ENCODE data around the gene CD59.

GRCh38 chr11:33703234-33703633 lies 33.0 kb downstream of the CD59 start:
- TF ChIP-seq AFF4 (CRISPR knock-in tag; IDR thresholded peaks at IDR 0.05) (no peak), NFE2L1 (tag; IDR thresholded peaks at IDR 0.05; ENCODE audit: borderline replicate concordance, low read depth) (no peak), CUX1 (CRISPR knock-in tag; IDR thresholded peaks at IDR 0.05) (no peak), HNRNPL (IDR thresholded peaks at IDR 0.05; ENCODE audit: low read depth, low read length) (no peak), PHF8 (IDR thresholded peaks at IDR 0.05; ENCODE audit: borderline replicate concordance, low read length) (no peak), CTCF (IDR thresholded peaks at IDR 0.05 in 2 of 3, conservative IDR thresholded peaks at IDR 0.05 in 1 of 3; ENCODE audit: insufficient read depth in 2 of 3, low read depth in 1 of 3, low read length in 3 of 3) (no peak)

All from K562 (cell line).